Myocyte (in vitro differentiated cells): ENCODE measurements around the gene RNASEH2B. TPM values are rescaled to one million over a fixed set of nuclear protein-coding genes. Genes with fewer than 3 reads are reported as not detected.
A peak's percentile ranks its signal among the peaks of the same experiment; 100 is the strongest.

Experiments used
- DNase-seq: peaks from one replicate; pipeline ENCODE4 v3.0.0-alpha.2; 2012; ENCODE audit warnings: low read depth
- total RNA-seq: library from RNA; depleted of rRNA; stranded (reverse); fragments of >200 nt; gene quantifications from 2 replicates; pipeline ENCODE4 v1.2.3, GENCODE V29; 2014

Gene RNASEH2B
- total RNA-seq, 1 donor from 2014 or later: 43.6 TPM

- no peak for DNase-seq
Observed at GRCh38 chr13:50907781-50908180, 1.8 kb upstream of the RNASEH2B start.

- DNase-seq: no peak
Observed at GRCh38 chr13:50908371-50908770, 1.2 kb upstream of the RNASEH2B start.

GRCh38 chr13:50910485-50910805 is 854 bp downstream of the RNASEH2B start:
- DNase-seq: peak; percentile 79

GRCh38 chr13:50911081-50911631 is 1.6 kb downstream of the RNASEH2B start:
- no peak for DNase-seq

GRCh38 chr13:50911937-50912795 is 2.6 kb downstream of the RNASEH2B start:
- peak; percentile 98 for DNase-seq

- DNase-seq: no peak
Observed at GRCh38 chr13:50912851-50913250, 3.3 kb downstream of the RNASEH2B start.

- no peak for DNase-seq
Observed at GRCh38 chr13:50914176-50914700, 4.6 kb downstream of the RNASEH2B start.

- no peak for DNase-seq
Observed at GRCh38 chr13:50914848-50915247, 5.3 kb downstream of the RNASEH2B start.

GRCh38 chr13:50915565-50915964 is 6.0 kb downstream of the RNASEH2B start:
- DNase-seq: no peak

GRCh38 chr13:50916701-50917184 is 7.2 kb downstream of the RNASEH2B start:
- no peak for DNase-seq

- no peak for DNase-seq
Observed at GRCh38 chr13:50917572-50917971, 8.0 kb downstream of the RNASEH2B start.

- no peak for DNase-seq
Observed at GRCh38 chr13:50918567-50918966, 9.0 kb downstream of the RNASEH2B start.

- no peak for DNase-seq
Observed at GRCh38 chr13:50919277-50919676, 9.7 kb downstream of the RNASEH2B start.

- no peak for DNase-seq
Observed at GRCh38 chr13:50921706-50922105, 12.1 kb downstream of the RNASEH2B start.

GRCh38 chr13:50923272-50923671 is 13.7 kb downstream of the RNASEH2B start:
- no peak for DNase-seq

- DNase-seq: no peak
Observed at GRCh38 chr13:50924025-50924424, 14.4 kb downstream of the RNASEH2B start.

GRCh38 chr13:50927701-50928100 is 18.1 kb downstream of the RNASEH2B start:
- DNase-seq: no peak

- DNase-seq: no peak
Observed at GRCh38 chr13:50928102-50928501, 18.5 kb downstream of the RNASEH2B start.

- DNase-seq: no peak
Observed at GRCh38 chr13:50928659-50929462, 19.3 kb downstream of the RNASEH2B start.

- DNase-seq: no peak
Observed at GRCh38 chr13:50932091-50932490, 22.5 kb downstream of the RNASEH2B start.

- no peak for DNase-seq
Observed at GRCh38 chr13:50934735-50935435, 25.3 kb downstream of the RNASEH2B start.
